ENCODE data around the gene NIPSNAP2. TPM values are rescaled to one million over a fixed set of nuclear protein-coding genes. Genes with fewer than 3 reads are reported as not detected.
"Not testable (repeated sequence)": the region's sequence is repeated elsewhere in the genome, so short reads cannot be mapped to it uniquely, and the experiment has no call there.

The NIPSNAP2 gene
- total and polyA plus RNA-seq, 2 experiments from 2014 or later, result 34.2 to 44.9 TPM

GRCh38 chr7:56009695-56010094, 45.3 kb downstream of the NIPSNAP2 start:
- in situ Hi-C loops (cut with MboI), result no loop called here
- DNase-seq, result no peak

GRCh38 chr7:56017015-56017414, 52.6 kb downstream of the NIPSNAP2 start:
- H3K27me3 ChIP-seq (replicated peaks; ENCODE audit: insufficient read depth); H3K4me2 ChIP-seq (ENCODE audit: unreplicated experiment); DNase-seq; H3K9ac ChIP-seq; H4K20me1 ChIP-seq (ENCODE audit: insufficient read depth); H2AFZ ChIP-seq; H3F3A ChIP-seq (ENCODE audit: insufficient read depth); H3K27ac ChIP-seq; H3K4me3 ChIP-seq; H3K9me3 ChIP-seq (ENCODE audit: low read depth); H3K4me1 ChIP-seq (ENCODE audit: insufficient read depth); in situ Hi-C loops (cut with MboI); H3K9me2 ChIP-seq (ENCODE audit: insufficient read depth); H3K79me2 ChIP-seq (ENCODE audit: insufficient read depth): not testable (repeated sequence)
- H3K36me3 ChIP-seq (ENCODE audit: low read depth), result peaks cover 20% of the 10 kb centered on the region; the same call in 1 of the 2 replicates
- WGBS, 2 experiments (ENCODE audit: low coverage in 1 of 2, low lambda C conversion rate in 2 of 2, missing lambda C conversion rate in 2 of 2), result 98 to 100% methylated on average over 3 of the region's 3 CpGs

More at GRCh38 chr7:56009695-56010094, 45.3 kb downstream of the NIPSNAP2 start:
- Histone ChIP-seq H3K4me2 (ENCODE audit: unreplicated experiment) (no peak overlapping the region), H2AFZ (no peak overlapping the region), H3K9ac (no peak overlapping the region), H3K27ac (no peak overlapping the region), H3K9me2 (ENCODE audit: insufficient read depth) (no peaks in the 10 kb centered on the region), H3F3A (ENCODE audit: insufficient read depth) (peaks cover 18% of the 10 kb centered on the region; the same call in 1 of the 2 replicates), H4K20me1 (ENCODE audit: insufficient read depth) (no peaks in the 10 kb centered on the region), H3K27me3 (replicated peaks; ENCODE audit: insufficient read depth) (no peaks in the 10 kb centered on the region), H3K4me3 (no peak overlapping the region), H3K4me1 (ENCODE audit: insufficient read depth) (0 out of 2 replicates have a peak, but pooled peaks cover 6% of the 10 kb centered on the region), H3K79me2 (ENCODE audit: insufficient read depth) (no peaks in the 10 kb centered on the region), H3K9me3 (ENCODE audit: low read depth) (no peaks in the 10 kb centered on the region), H3K36me3 (ENCODE audit: low read depth) (peaks cover 16% of the 10 kb centered on the region; the same call in 1 of the 2 replicates)
- TF ChIP-seq EZH2 (IDR thresholded peaks at IDR 0.05; ENCODE audit: insufficient read depth, poor library complexity, severe bottlenecking), result no peak
- TF ChIP-seq EZH2phosphoT487 (IDR thresholded peaks at IDR 0.05; ENCODE audit: insufficient read depth, low read depth), result no peak
- WGBS, 2 experiments (ENCODE audit: low coverage in 1 of 2, low lambda C conversion rate in 2 of 2, missing lambda C conversion rate in 2 of 2), result 66 to 67% methylated on average over 7 of the region's 7 CpGs

GRCh38 chr7:56019501-56019900, 55.1 kb downstream of the NIPSNAP2 start:
- no peak overlapping the region for H3K27ac ChIP-seq
- H3K36me3 ChIP-seq (ENCODE audit: low read depth), result peaks cover 14% of the 10 kb centered on the region; the same call in 1 of the 2 replicates
- in situ Hi-C loops (cut with MboI), result no loop called here
- no peak overlapping the region for H3K4me3 ChIP-seq
- no peaks in the 10 kb centered on the region for H3K27me3 ChIP-seq (replicated peaks; ENCODE audit: insufficient read depth)
- WGBS, 2 experiments (ENCODE audit: low coverage in 1 of 2, low lambda C conversion rate in 2 of 2, missing lambda C conversion rate in 2 of 2), result 68 to 77% methylated on average over 9 of the region's 9 CpGs
- no peaks in the 10 kb centered on the region for H3K4me1 ChIP-seq (ENCODE audit: insufficient read depth)
- H4K20me1 ChIP-seq (ENCODE audit: insufficient read depth), result no peaks in the 10 kb centered on the region
- no peaks in the 10 kb centered on the region for H3K79me2 ChIP-seq (ENCODE audit: insufficient read depth)
- no peak for DNase-seq
- no peak overlapping the region for H2AFZ ChIP-seq
- no peak overlapping the region for H3K9ac ChIP-seq
- no peaks in the 10 kb centered on the region for H3F3A ChIP-seq (ENCODE audit: insufficient read depth)
- H3K9me3 ChIP-seq (ENCODE audit: low read depth), result no peaks in the 10 kb centered on the region
- H3K4me2 ChIP-seq (ENCODE audit: unreplicated experiment), result no peak overlapping the region
- no peak for TF ChIP-seq EZH2phosphoT487 (IDR thresholded peaks at IDR 0.05; ENCODE audit: insufficient read depth, low read depth)
- no peak for TF ChIP-seq EZH2 (IDR thresholded peaks at IDR 0.05; ENCODE audit: insufficient read depth, poor library complexity, severe bottlenecking)
- H3K9me2 ChIP-seq (ENCODE audit: insufficient read depth), result no peaks in the 10 kb centered on the region

- Histone ChIP-seq H3K27ac (no peak overlapping the region), H3K4me2 (ENCODE audit: unreplicated experiment) (no peak overlapping the region), H2AFZ (no peak overlapping the region), H3K9ac (no peak overlapping the region), H4K20me1 (ENCODE audit: insufficient read depth) (no peaks in the 10 kb centered on the region), H3K9me3 (ENCODE audit: low read depth) (no peaks in the 10 kb centered on the region), H3K27me3 (replicated peaks; ENCODE audit: insufficient read depth) (no peaks in the 10 kb centered on the region), H3K4me1 (ENCODE audit: insufficient read depth) (no peaks in the 10 kb centered on the region), H3F3A (ENCODE audit: insufficient read depth) (no peaks in the 10 kb centered on the region), H3K4me3 (no peak overlapping the region), H3K36me3 (ENCODE audit: low read depth) (0 out of 2 replicates have a peak, but pooled peaks cover 6% of the 10 kb centered on the region), H3K9me2 (ENCODE audit: insufficient read depth) (no peaks in the 10 kb centered on the region), H3K79me2 (ENCODE audit: insufficient read depth) (peaks cover 8% of the 10 kb centered on the region; the same call in 1 of the 2 replicates)
- no peak for DNase-seq
- in situ Hi-C loops (cut with MboI), result no loop called here
- no peak for TF ChIP-seq EZH2phosphoT487 (IDR thresholded peaks at IDR 0.05; ENCODE audit: insufficient read depth, low read depth)
- no peak for TF ChIP-seq EZH2 (IDR thresholded peaks at IDR 0.05; ENCODE audit: insufficient read depth, poor library complexity, severe bottlenecking)
Measured at GRCh38 chr7:56023500-56023899, 59.1 kb downstream of the NIPSNAP2 start.

- TF ChIP-seq EZH2 (IDR thresholded peaks at IDR 0.05; ENCODE audit: insufficient read depth, poor library complexity, severe bottlenecking), result no peak
- TF ChIP-seq EZH2phosphoT487 (IDR thresholded peaks at IDR 0.05; ENCODE audit: insufficient read depth, low read depth), result no peak
- no peaks in the 10 kb centered on the region for H3K9me3 ChIP-seq (ENCODE audit: low read depth)
- DNase-seq, result no peak
- no peaks in the 10 kb centered on the region for H3K4me1 ChIP-seq (ENCODE audit: insufficient read depth)
- no peaks in the 10 kb centered on the region for H3K9me2 ChIP-seq (ENCODE audit: insufficient read depth)
- in situ Hi-C loops (cut with MboI), result no loop called here
- no peaks in the 10 kb centered on the region for H3F3A ChIP-seq (ENCODE audit: insufficient read depth)
- H3K27ac ChIP-seq, result no peak overlapping the region
- no peak overlapping the region for H2AFZ ChIP-seq
- no peak overlapping the region for H3K4me3 ChIP-seq
- no peak overlapping the region for H3K9ac ChIP-seq
- H3K4me2 ChIP-seq (ENCODE audit: unreplicated experiment), result no peak overlapping the region
- H4K20me1 ChIP-seq (ENCODE audit: insufficient read depth), result no peaks in the 10 kb centered on the region
- 100% methylated on average over 2 of the region's 2 CpGs for WGBS, 2 experiments (ENCODE audit: low coverage in 1 of 2, low lambda C conversion rate in 2 of 2, missing lambda C conversion rate in 2 of 2)
- H3K36me3 ChIP-seq (ENCODE audit: low read depth), result peaks cover 4% of the 10 kb centered on the region; the same call in 1 of the 2 replicates
- no peaks in the 10 kb centered on the region for H3K27me3 ChIP-seq (replicated peaks; ENCODE audit: insufficient read depth)
- H3K79me2 ChIP-seq (ENCODE audit: insufficient read depth), result peaks cover 11% of the 10 kb centered on the region; the same call in 1 of the 2 replicates
Measured at GRCh38 chr7:56026538-56026937, 62.2 kb downstream of the NIPSNAP2 start.

Measured in GM23248 (cell line).